Gastroesophageal sphincter (tissue), 4 donors: ENCODE results near the gene HDAC8. TPM values are rescaled to one million over a fixed set of nuclear protein-coding genes. Genes with fewer than 3 reads are reported as not detected.
"Not testable (repeated sequence)": the region's sequence is repeated elsewhere in the genome, so short reads cannot be mapped to it uniquely, and the experiment has no call there.

ENCODE experiments used
- ATAC-seq: fragments of 150-250 bp; one replicate; pipeline ENCODE4 v1.9.1; 2016; ENCODE audit warnings: mild to moderate bottlenecking, moderate library complexity
- H3K27ac ChIP-seq, 4 donors: fragments of 200-600 bp; sonication (generic) in 3 of 4; 1 replicate in 3 of 4; 2 replicates in 1 of 4; pipeline ENCODE4 v1.5.1; 2016 to 2019
- H3K27me3 ChIP-seq: fragments of 200-600 bp; sonication (generic); one replicate; pipeline ENCODE4 v1.5.1; 2019
- H3K36me3 ChIP-seq, 2 donors: fragments of 200-600 bp; sonication (generic); one replicate each; pipeline ENCODE4 v1.5.1; 2019; ENCODE audit warnings: control low read depth in 1 of 2
- H3K4me1 ChIP-seq, 3 donors: fragments of 200-600 bp; sonication (generic); 1 replicate in 2 of 3; 2 replicates in 1 of 3; pipeline ENCODE4 v1.5.1; 2016 to 2019; ENCODE audit warnings: control low read depth in 2 of 3
- H3K4me3 ChIP-seq, 2 donors: fragments of 200-600 bp; sonication (generic); one replicate each; pipeline ENCODE4 v1.5.1; 2019; ENCODE audit warnings: mild to moderate bottlenecking in 1 of 2, moderate library complexity in 1 of 2
- H3K9me3 ChIP-seq, 3 donors: fragments of 200-600 bp; sonication (generic); one replicate each; pipeline ENCODE4 v1.5.1; 2017 to 2019; ENCODE audit warnings: control low read depth in 2 of 3
- CTCF ChIP-seq, 4 experiments: fragments of 200-600 bp in 2 of 4; fragments of 450-650 bp in 2 of 4; sonication (generic) in 1 of 4; IDR thresholded peaks; one replicate each; pipeline ENCODE4 v1.5.1; 2017 to 2019; ENCODE audit warnings: antibody characterized with exemption in 4 of 4, mild to moderate bottlenecking in 2 of 4, moderate library complexity in 2 of 4
- EP300 ChIP-seq: sonication (generic); formaldehyde crosslinking; IDR thresholded peaks from one replicate; pipeline ENCODE4 v1.6.1; 2017; ENCODE audit warnings: antibody characterized with exemption, mild to moderate bottlenecking
- POLR2A ChIP-seq, 2 donors: fragments of 450-650 bp; IDR thresholded peaks; one replicate each; pipeline ENCODE4 v1.6.1; 2017; ENCODE audit warnings: antibody characterized with exemption in 2 of 2, mild to moderate bottlenecking in 2 of 2, moderate library complexity in 1 of 2
- POLR2AphosphoS5 ChIP-seq: sonication (generic); formaldehyde crosslinking; IDR thresholded peaks from one replicate; pipeline ENCODE4 v1.6.1; 2017; ENCODE audit warnings: antibody characterized with exemption
- WGBS, 2 donors: methylation state at CpG; one replicate each; pipeline ENCODE4 v1.1.5; 2018; ENCODE audit warnings: low coverage in 1 of 2; 5-methylcytosine and 5-hydroxymethylcytosine counted together
- total RNA-seq, 4 donors: library from RNA; depleted of rRNA; stranded (reverse); fragments of >200 nt; gene quantifications; one replicate each; pipeline ENCODE4 v1.1.0, GENCODE V29; 2016

HDAC8 gene
- total RNA-seq, 4 donors from 2014 or later: 15.7 to 34.2 (median 25.6) TPM

GRCh38 chrX:72495046-72495445 is 77.6 kb downstream of the HDAC8 start:
- H3K9me3 ChIP-seq: no peaks in the 10 kb centered on the region
- H3K27ac ChIP-seq: no peak overlapping the region
- no peaks in the 10 kb centered on the region for H3K36me3 ChIP-seq
- 65% methylated on average over 6 of the region's 6 CpGs; no CpG with 5 or more reads in 1 of the 2 donors for WGBS, 2 donors
- TF ChIP-seq CTCF (IDR thresholded peaks at IDR 0.05) (no peak), EP300 (no peak), POLR2A (IDR thresholded peaks at IDR 0.05) (no peak), POLR2AphosphoS5 (no peak)
- H3K4me3 ChIP-seq: no peak overlapping the region
- H3K4me1 ChIP-seq: no peaks in the 10 kb centered on the region
- no peaks in the 10 kb centered on the region for H3K27me3 ChIP-seq
- peak; percentile 51 for ATAC-seq

- H3K36me3 ChIP-seq: peaks cover 0 to 11% of the 10 kb centered on the region in 2 donors
- H3K27me3 ChIP-seq: no peaks in the 10 kb centered on the region
- H3K4me3 ChIP-seq: no peak overlapping the region
- no peaks in the 10 kb centered on the region for H3K9me3 ChIP-seq
- H3K27ac ChIP-seq: no peak overlapping the region
- 92 to 93% methylated on average over 1 of the region's 1 CpG for WGBS, 2 donors
- H3K4me1 ChIP-seq: no peaks in the 10 kb centered on the region
- no peak for ATAC-seq
- no peak for TF ChIP-seq CTCF (IDR thresholded peaks at IDR 0.05)
- no peak for TF ChIP-seq POLR2A (IDR thresholded peaks at IDR 0.05)
- TF ChIP-seq EP300: no peak
- no peak for TF ChIP-seq POLR2AphosphoS5
Observed at GRCh38 chrX:72492499-72492898, 80.1 kb downstream of the HDAC8 start.

GRCh38 chrX:72490221-72490620 is 82.4 kb downstream of the HDAC8 start:
- no CpG with 5 or more reads among the region's 6 CpGs for WGBS, 2 donors
- H3K4me1 ChIP-seq: not testable (repeated sequence)

GRCh38 chrX:72487661-72488060 is 85.0 kb downstream of the HDAC8 start:
- Histone ChIP-seq H3K27me3 (no peaks in the 10 kb centered on the region), H3K4me1 (no peaks in the 10 kb centered on the region), H3K27ac (no peak overlapping the region), H3K4me3 (no peak overlapping the region), H3K36me3 (peaks cover 0 to 11% of the 10 kb centered on the region in 2 donors), H3K9me3 (no peaks in the 10 kb centered on the region)
- TF ChIP-seq CTCF (IDR thresholded peaks at IDR 0.05): no peak
- TF ChIP-seq POLR2AphosphoS5: no peak
- TF ChIP-seq POLR2A (IDR thresholded peaks at IDR 0.05): no peak
- no peak for TF ChIP-seq EP300
- ATAC-seq: no peak
- WGBS, 2 donors: 83% methylated on average over 1 of the region's 1 CpG; no CpG with 5 or more reads in 1 of the 2 donors

More at GRCh38 chrX:72490221-72490620, 82.4 kb downstream of the HDAC8 start:
- peaks cover 0 to 11% of the 10 kb centered on the region in 2 donors for H3K36me3 ChIP-seq
- ATAC-seq, H3K9me3 ChIP-seq, H3K27me3 ChIP-seq, H3K27ac ChIP-seq, H3K4me3 ChIP-seq: not testable (repeated sequence)

- no peak for ATAC-seq
Observed at GRCh38 chrX:72479324-72480274, 93.0 kb downstream of the HDAC8 start.

More at GRCh38 chrX:72479324-72480274, 93.0 kb downstream of the HDAC8 start:
- H3K4me1 ChIP-seq: no peaks in the 10 kb centered on the region
- 68 to 78% methylated on average over 4 to 5 of the region's 5 CpGs for WGBS, 2 donors
- no peaks in the 10 kb centered on the region for H3K36me3 ChIP-seq
- H3K27me3 ChIP-seq: no peaks in the 10 kb centered on the region
- no peaks in the 10 kb centered on the region for H3K9me3 ChIP-seq
- H3K4me3 ChIP-seq: no peak overlapping the region
- TF ChIP-seq EP300 (no peak), CTCF (IDR thresholded peaks at IDR 0.05) (no peak), POLR2AphosphoS5 (no peak), POLR2A (IDR thresholded peaks at IDR 0.05) (no peak)
- H3K27ac ChIP-seq: no peak overlapping the region
